NB4 (cell line): ENCODE results near the gene SMDT1.

ENCODE experiments used
- MYC ChIP-seq: IDR thresholded peaks from 2 replicates; pipeline ENCODE4 v1.6.1; 2011; ENCODE audit warnings: low read depth, low read length
- POLR2A ChIP-seq: IDR thresholded peaks from 2 replicates; pipeline ENCODE4 v1.6.1; 2011; ENCODE audit warnings: mild to moderate bottlenecking; ENCODE audit not compliant: insufficient read length; ENCODE audit errors: extremely low read depth
- TF ChIP-seq, protein P1 (sequence below): IDR thresholded peaks from one replicate; pipeline ENCODE4 v1.5.1; 2012; ENCODE audit warnings: low read depth, low read length
- TF ChIP-seq, protein P2 (sequence below): IDR thresholded peaks from 2 replicates; pipeline ENCODE4 v1.6.1; 2011; ENCODE audit warnings: low read depth, low read length

DNA sequence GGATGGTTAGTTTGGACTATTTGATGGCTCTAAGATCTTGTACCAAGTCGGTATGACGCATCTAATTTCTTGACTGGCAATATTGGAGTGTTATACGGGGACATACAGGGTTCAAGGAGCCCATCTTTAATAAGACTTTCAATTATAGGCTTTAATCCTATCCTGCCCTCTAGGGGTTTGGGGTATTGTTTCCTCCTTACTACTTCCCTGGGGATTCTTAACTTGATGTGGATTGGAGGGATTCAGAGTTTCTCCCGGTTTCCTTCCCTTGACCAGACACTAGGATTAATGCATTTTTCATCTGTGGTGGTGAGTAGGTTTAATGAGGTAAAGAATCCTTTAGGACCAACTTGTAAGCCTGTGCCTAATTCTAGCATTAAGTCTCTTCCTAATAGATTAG is 32.3 kb downstream of the SMDT1 start:
- TF ChIP-seq, protein P1, sequence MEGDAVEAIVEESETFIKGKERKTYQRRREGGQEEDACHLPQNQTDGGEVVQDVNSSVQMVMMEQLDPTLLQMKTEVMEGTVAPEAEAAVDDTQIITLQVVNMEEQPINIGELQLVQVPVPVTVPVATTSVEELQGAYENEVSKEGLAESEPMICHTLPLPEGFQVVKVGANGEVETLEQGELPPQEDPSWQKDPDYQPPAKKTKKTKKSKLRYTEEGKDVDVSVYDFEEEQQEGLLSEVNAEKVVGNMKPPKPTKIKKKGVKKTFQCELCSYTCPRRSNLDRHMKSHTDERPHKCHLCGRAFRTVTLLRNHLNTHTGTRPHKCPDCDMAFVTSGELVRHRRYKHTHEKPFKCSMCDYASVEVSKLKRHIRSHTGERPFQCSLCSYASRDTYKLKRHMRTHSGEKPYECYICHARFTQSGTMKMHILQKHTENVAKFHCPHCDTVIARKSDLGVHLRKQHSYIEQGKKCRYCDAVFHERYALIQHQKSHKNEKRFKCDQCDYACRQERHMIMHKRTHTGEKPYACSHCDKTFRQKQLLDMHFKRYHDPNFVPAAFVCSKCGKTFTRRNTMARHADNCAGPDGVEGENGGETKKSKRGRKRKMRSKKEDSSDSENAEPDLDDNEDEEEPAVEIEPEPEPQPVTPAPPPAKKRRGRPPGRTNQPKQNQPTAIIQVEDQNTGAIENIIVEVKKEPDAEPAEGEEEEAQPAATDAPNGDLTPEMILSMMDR = no peak
- TF ChIP-seq, protein P2, sequence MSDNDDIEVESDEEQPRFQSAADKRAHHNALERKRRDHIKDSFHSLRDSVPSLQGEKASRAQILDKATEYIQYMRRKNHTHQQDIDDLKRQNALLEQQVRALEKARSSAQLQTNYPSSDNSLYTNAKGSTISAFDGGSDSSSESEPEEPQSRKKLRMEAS = no peak
- no peak for TF ChIP-seq POLR2A
- no peak for TF ChIP-seq MYC
